HUES48 (cell line): ENCODE measurements around the gene SMC3.
A peak's percentile ranks its signal among the peaks of the same experiment; 100 is the strongest.

Source experiments
- H3K27ac ChIP-seq: one replicate; pipeline ENCODE4 v1.7.0; 2013; ENCODE audit warnings: low read depth, low read length, inconsistent platforms
- H3K27me3 ChIP-seq: 2 replicates; pipeline ENCODE4 v1.6.1; 2013; ENCODE audit warnings: mild to moderate bottlenecking, low read length; ENCODE audit not compliant: control insufficient read depth, insufficient read depth
- H3K36me3 ChIP-seq: 2 replicates; pipeline ENCODE4 v1.6.1; 2013; ENCODE audit warnings: low read length; ENCODE audit not compliant: control insufficient read depth, insufficient read depth
- H3K4me1 ChIP-seq: 2 replicates; pipeline ENCODE4 v1.6.1; 2013; ENCODE audit warnings: mild to moderate bottlenecking, low read length; ENCODE audit not compliant: control insufficient read depth, insufficient read depth
- H3K4me3 ChIP-seq: 2 replicates; pipeline ENCODE4 v1.5.1; 2013; ENCODE audit warnings: mild to moderate bottlenecking, low read depth, low read length
- H3K9ac ChIP-seq: 2 replicates; pipeline ENCODE4 v1.6.1; 2013; ENCODE audit warnings: mild to moderate bottlenecking, low read depth, low read length, moderate library complexity
- H3K9me3 ChIP-seq: 2 replicates; pipeline ENCODE4 v1.6.1; 2013; ENCODE audit warnings: low read length; ENCODE audit not compliant: control insufficient read depth, insufficient read depth

SMC3 gene

GRCh38 chr10:110625951-110626855 lies 58.7 kb downstream of the SMC3 start:
- Histone ChIP-seq H3K36me3 (no peaks in the 10 kb centered on the region), H3K4me3 (no peak overlapping the region), H3K27me3 (no peaks in the 10 kb centered on the region), H3K27ac (no peak overlapping the region), H3K4me1 (0 out of 2 replicates have a peak, but pooled peaks cover 6% of the 10 kb centered on the region), H3K9me3 (no peaks in the 10 kb centered on the region), H3K9ac (no peak overlapping the region)

GRCh38 chr10:110628161-110628560 lies 60.7 kb downstream of the SMC3 start:
- Histone ChIP-seq H3K36me3 (no peaks in the 10 kb centered on the region), H3K4me1 (0 out of 2 replicates have a peak, but pooled peaks cover 6% of the 10 kb centered on the region), H3K4me3 (no peak overlapping the region), H3K9ac (no peak overlapping the region), H3K9me3 (no peaks in the 10 kb centered on the region), H3K27me3 (no peaks in the 10 kb centered on the region), H3K27ac (no peak overlapping the region)

- H3K27me3 ChIP-seq = no peaks in the 10 kb centered on the region
- H3K27ac ChIP-seq = no peak overlapping the region
- H3K4me1 ChIP-seq = 0 out of 2 replicates have a peak, but pooled peaks cover 6% of the 10 kb centered on the region
- no peak overlapping the region for H3K4me3 ChIP-seq
- no peaks in the 10 kb centered on the region for H3K9me3 ChIP-seq
- H3K9ac ChIP-seq = no peak overlapping the region
- no peaks in the 10 kb centered on the region for H3K36me3 ChIP-seq
Observed at GRCh38 chr10:110629680-110630191, 62.2 kb downstream of the SMC3 start.

DNA sequence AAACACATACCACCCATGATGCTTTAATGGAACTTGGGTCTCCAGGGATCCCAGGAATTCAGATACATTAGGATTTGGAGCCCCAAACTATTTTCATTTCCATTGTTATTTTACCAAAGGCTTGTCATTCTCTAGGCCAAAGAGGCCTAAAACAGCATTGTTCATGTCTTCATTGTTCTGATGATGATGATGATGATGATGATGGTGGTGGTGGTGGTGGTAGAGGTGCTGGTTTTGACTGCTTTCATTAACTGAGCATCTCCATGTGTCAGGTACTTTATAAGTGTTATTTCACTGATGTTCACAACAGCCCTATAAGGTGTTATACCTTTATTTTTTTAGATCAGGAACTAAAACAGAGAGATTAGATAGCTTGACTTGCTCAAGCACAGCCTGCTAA lies 64.4 kb downstream of the SMC3 start:
- Histone ChIP-seq H3K9ac (no peak overlapping the region), H3K9me3 (no peaks in the 10 kb centered on the region), H3K4me3 (no peak overlapping the region), H3K4me1 (peaks cover 11% of the 10 kb centered on the region), H3K36me3 (no peaks in the 10 kb centered on the region), H3K27me3 (no peaks in the 10 kb centered on the region), H3K27ac (no peak overlapping the region)

GRCh38 chr10:110632591-110633215 lies 65.2 kb downstream of the SMC3 start:
- no peaks in the 10 kb centered on the region for H3K36me3 ChIP-seq
- no peaks in the 10 kb centered on the region for H3K27me3 ChIP-seq
- H3K4me1 ChIP-seq = peaks cover 19% of the 10 kb centered on the region
- no peak overlapping the region for H3K27ac ChIP-seq
- no peaks in the 10 kb centered on the region for H3K9me3 ChIP-seq
- no peak overlapping the region for H3K4me3 ChIP-seq
- H3K9ac ChIP-seq = no peak overlapping the region

- Histone ChIP-seq H3K9me3 (no peaks in the 10 kb centered on the region), H3K36me3 (no peaks in the 10 kb centered on the region), H3K27ac (no peak overlapping the region), H3K27me3 (no peaks in the 10 kb centered on the region), H3K4me1 (peaks cover 22% of the 10 kb centered on the region), H3K9ac (no peak overlapping the region), H3K4me3 (no peak overlapping the region)
Observed at GRCh38 chr10:110634527-110635209, 67.2 kb downstream of the SMC3 start.

GRCh38 chr10:110636572-110636931 lies 69.1 kb downstream of the SMC3 start:
- Histone ChIP-seq H3K4me3 (no peak overlapping the region), H3K36me3 (no peaks in the 10 kb centered on the region), H3K27me3 (peaks cover 2% of the 10 kb centered on the region; the same call in 1 of the 2 replicates), H3K27ac (peak overlapping the region; percentile 75), H3K9ac (no peak overlapping the region), H3K9me3 (no peaks in the 10 kb centered on the region), H3K4me1 (peaks cover 28% of the 10 kb centered on the region)

- Histone ChIP-seq H3K4me1 (peaks cover 33% of the 10 kb centered on the region), H3K27me3 (peaks cover 7% of the 10 kb centered on the region), H3K4me3 (no peak overlapping the region), H3K9ac (no peak overlapping the region), H3K9me3 (no peaks in the 10 kb centered on the region), H3K36me3 (no peaks in the 10 kb centered on the region), H3K27ac (peak overlapping the region; percentile 75)
Observed at GRCh38 chr10:110636932-110637557, 69.5 kb downstream of the SMC3 start.

GRCh38 chr10:110637558-110638053 lies 70.1 kb downstream of the SMC3 start:
- peaks cover 12% of the 10 kb centered on the region for H3K27me3 ChIP-seq
- H3K9ac ChIP-seq = no peak overlapping the region
- peak overlapping the region; percentile 75 for H3K27ac ChIP-seq
- H3K4me1 ChIP-seq = peaks cover 38% of the 10 kb centered on the region
- no peak overlapping the region for H3K4me3 ChIP-seq
- H3K36me3 ChIP-seq = no peaks in the 10 kb centered on the region
- no peaks in the 10 kb centered on the region for H3K9me3 ChIP-seq

GRCh38 chr10:110638319-110638718 lies 70.8 kb downstream of the SMC3 start:
- Histone ChIP-seq H3K4me1 (peaks cover 40% of the 10 kb centered on the region), H3K36me3 (no peaks in the 10 kb centered on the region), H3K4me3 (no peak overlapping the region), H3K9me3 (no peaks in the 10 kb centered on the region), H3K27ac (no peak overlapping the region), H3K9ac (no peak overlapping the region), H3K27me3 (peaks cover 20% of the 10 kb centered on the region)
